ENCODE data around the gene CACNA2D1.

The CACNA2D1 gene

DNA sequence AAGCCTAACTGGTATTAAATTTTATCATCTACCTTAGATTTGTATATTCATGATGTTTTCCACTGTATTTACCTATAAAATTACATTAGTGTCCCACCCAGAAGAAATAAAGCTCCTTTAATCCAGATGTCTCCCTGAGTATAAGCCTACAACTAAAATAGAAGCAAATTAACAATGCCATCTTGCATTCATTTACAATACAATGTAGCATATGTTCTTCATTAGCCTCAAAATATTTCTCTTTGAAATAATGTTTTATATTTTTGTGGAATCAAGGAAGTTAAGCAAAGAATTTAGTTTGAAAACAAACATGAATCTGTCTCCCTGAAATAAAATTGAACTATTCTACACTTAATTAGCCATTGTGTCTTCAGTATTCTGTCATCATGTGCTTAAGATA, 112.3 kb downstream of the CACNA2D1 start:
- no peak for DNase-seq

DNA sequence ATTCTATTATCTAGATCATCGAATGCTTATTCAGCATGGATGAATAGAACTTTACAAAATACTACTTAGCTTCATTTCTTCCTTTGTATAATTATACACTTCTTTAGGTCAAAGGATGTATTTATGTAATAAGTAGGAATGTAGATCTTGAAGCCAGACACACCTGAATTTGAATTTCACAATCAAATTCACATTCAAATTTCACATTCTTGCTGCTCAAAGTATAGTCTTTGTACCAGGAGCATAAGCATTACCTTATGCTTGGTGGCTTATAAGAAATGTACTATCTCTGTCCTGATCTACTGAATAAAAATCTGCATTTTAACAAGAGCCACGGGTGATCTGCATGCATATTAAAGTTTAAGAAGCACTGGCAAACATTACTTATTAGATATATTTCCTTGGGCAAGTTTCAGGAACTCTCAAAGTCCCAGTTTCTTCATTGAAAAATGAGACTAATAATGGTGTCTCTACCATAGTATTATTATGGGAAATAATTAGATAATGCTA, 112.8 kb downstream of the CACNA2D1 start:
- DNase-seq: no peak

GRCh38 chr7:82327898-82328297, 115.7 kb downstream of the CACNA2D1 start:
- no peak for DNase-seq

DNA sequence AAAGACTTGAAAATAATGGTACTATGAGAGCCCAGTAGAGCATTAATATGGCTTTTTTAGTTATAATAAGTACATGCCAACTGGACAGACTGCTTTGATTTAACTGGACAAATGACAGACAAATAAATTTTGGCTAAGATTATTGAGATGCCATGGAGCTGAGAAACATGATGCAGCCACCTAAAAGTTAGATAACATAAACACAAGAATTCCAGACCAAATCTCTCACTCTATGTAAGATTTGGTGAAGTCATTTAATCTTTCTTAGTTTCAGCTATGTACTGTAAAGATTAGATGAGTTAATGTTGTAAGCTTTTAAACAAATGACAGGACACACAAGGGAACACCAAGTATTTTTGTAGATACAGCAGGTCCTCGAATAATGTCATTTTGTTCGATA, 118.2 kb downstream of the CACNA2D1 start:
- no peak for DNase-seq

DNA sequence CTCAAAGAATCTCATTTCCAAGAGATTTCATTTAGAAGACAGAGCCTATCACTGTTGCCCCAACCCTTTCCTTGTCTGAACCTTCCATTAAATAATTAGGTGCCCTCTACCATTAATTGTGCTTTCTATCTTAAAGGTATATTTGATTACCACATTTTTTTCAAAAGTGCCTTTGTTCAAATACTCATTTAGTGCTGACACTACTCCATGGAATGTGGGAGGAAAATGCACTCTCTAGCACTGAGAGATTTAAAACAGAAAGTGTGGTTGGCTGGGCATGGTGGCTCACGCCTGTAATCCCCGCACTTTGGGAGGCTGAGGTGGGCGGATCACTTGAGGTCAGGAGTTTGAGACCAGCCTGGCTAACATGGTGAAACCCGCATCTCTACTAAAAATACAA, 119.8 kb downstream of the CACNA2D1 start:
- no peak for DNase-seq

DNA sequence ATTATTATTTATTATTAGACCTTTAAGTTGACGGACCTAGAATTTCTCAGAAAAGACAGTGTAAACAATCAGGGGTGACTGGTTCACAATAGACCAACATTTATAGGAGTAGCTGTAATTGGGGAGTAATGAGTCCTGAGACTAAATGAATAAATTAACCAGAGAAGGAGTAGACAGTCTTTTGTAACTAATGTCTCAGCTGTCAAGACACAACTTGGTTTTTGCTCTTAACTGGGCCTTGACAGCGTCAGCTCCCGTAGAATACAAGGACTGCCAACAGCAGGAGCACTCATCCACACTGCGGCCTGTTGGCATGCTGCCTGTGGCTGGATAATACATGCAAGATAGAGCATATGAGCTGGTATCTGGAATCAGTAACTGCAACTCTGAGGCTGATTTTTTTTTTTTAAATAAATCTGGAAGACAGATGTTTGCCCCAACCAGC, 123.9 kb downstream of the CACNA2D1 start:
- DNase-seq: peak; percentile 32

DNA sequence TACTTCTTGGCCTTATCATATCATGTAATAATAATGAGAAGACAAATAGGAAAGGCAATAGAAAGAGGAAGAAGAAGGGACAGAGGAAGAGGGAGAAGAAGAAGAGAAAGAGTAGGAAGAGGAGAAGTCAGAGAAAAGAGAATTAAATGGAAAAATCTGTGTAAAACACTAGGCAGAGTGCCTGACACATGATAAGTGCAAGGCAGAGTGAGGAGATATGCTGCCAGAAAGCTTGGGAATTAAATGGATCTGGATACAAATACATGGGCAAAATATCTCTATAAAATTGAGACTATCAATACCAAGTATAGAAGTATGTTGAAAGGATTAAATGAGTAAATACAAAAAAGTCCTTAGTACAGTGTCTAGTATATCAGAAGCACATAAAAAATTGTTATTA, 124.8 kb downstream of the CACNA2D1 start:
- DNase-seq: no peak

DNA sequence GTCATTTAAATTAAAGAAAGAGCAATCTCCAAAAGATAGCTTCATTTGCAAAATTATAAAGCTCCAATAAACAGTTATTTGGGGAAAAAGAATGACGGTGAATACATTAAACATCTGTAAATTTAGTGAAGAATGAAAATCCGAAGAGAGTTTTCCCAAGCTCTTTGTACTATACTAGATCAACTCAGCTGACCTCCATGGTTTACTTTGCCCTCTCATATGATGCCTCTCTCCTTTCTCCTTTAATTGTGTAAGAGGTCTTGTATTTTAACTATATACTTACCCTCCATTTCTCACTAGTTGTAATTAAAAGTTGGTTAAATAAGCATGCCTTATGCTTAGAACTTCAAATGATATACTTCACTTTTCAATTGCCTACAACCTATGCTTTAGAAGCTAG, 125.8 kb downstream of the CACNA2D1 start:
- no peak for DNase-seq

DNA sequence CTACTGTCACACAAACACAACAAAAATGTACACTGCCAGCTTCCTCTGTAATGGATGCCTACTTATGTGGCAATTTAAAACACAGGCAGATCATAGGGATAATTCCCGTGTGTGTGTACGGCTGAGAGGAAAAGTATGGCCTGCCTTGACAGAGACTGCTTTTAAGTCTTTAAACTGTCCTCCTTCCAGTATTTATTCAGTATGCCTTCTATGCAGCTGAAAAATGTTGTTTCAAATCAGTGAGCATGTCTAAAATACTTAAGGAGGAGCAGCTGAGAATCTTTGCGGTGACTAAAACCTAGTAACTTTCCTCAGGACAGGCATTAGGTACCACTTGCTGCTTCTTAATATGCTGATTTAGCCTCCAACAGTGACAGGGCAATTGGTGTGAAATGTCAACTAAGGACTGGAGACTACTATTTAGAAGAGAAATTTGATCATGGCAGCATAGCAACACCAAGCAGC, 126.3 kb downstream of the CACNA2D1 start:
- DNase-seq: no peak

DNA sequence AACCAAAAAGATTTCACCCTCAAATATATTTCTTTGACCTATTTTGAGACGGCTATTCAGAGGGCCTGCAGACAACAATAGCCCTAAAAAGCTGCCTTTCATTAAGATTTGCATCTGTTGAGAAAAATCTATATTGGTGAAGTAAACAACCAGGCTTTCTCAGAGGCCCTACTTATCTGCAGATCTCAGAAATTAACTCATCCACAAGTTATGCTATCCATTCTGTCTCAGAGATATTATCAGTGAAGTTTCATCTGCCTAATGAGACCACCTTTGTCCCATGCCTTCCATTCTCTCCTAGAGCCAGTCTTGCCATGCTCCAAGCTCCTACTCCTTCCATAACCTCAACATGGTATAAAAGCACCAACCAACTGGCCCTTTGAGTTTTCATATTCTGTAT, 130.3 kb downstream of the CACNA2D1 start:
- DNase-seq: no peak

DNA sequence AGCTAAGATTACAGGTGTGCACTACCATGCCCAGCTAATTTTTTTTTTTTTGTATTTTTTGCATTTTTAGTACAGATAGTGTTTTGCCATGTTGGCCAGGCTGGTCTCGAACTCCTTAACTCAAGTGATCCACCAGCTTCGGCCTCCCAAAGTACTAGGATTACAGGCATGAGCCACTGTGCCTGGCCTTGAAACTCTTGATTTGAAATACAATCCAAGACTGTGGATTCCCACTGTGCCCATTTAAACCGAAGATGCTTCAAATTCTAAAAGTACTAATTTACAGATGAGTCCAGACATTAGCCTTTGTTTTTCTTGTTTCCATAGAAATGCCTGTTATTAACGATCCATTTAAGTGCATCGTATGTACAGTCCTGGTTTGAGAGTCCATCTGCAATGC, 130.9 kb downstream of the CACNA2D1 start:
- DNase-seq: no peak

- no peak for DNase-seq
These were observed 138.1 kb downstream of the CACNA2D1 start for GRCh38 chr7:82305347-82306005.

GRCh38 chr7:82294865-82295264, 148.7 kb downstream of the CACNA2D1 start:
- no peak for DNase-seq

- DNase-seq: no peak
These were observed 149.2 kb downstream of the CACNA2D1 start for GRCh38 chr7:82294382-82294784.

DNA sequence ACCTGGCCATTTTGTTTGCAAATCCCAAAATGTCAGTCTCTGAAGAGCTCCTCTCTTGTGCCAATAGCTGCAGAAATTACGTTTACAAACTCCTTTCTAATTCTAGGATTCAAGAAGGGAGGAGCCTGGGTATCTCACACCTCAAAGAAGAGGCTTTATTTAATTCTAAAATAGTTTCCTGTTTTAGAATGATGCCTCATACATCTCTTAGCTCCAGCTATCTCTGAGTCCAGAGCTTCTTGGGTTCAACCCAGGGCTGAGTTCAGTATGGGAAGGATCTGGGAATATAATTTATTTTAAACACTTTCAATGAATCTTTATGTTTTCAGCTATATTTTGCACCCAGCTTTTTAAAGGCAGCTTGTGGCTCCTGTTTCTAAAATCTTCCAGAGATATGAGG, 150.1 kb downstream of the CACNA2D1 start:
- DNase-seq: no peak

GRCh38 chr7:82291931-82292330, 151.6 kb downstream of the CACNA2D1 start:
- DNase-seq: no peak

DNA sequence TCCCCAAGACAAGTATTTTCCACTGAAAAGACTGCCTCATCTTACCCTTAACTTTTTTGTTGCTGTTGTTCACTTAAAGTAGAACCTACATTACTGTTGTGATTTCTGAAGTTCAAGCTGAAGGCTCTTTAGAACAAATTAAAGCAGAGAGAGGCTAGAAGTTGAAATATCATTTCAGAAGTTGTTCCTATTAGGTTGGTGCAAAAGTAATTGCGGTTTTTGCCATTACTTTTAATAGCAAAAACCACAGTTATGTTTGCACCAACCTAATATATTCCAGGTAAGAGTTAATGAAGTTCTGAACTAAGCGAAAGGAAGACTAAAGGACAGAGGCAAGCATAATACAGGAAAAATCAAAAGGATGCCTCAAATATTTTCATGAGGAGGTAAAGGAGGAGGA, 153.7 kb downstream of the CACNA2D1 start:
- DNase-seq: no peak

GRCh38 chr7:82289152-82289535, 154.4 kb downstream of the CACNA2D1 start:
- no peak for DNase-seq

DNA sequence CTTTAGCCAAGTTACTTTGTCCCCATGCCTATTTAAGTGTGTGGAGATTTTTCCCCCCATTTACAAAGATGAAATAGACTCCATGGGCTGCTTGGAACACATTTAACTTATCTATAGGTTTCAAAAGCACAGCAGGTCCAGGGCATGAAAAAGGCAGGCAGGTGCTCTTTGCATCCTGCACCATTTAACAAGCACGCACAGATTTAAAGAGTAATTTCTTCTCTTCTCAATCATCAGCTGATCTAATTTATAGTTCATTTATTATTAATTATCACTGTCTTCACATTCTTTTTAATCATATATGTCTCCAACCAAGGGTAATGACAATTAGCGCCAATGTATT, 156.8 kb downstream of the CACNA2D1 start:
- no peak for DNase-seq

- no peak for DNase-seq
These were observed 157.3 kb downstream of the CACNA2D1 start for GRCh38 chr7:82286096-82286797.

DNA sequence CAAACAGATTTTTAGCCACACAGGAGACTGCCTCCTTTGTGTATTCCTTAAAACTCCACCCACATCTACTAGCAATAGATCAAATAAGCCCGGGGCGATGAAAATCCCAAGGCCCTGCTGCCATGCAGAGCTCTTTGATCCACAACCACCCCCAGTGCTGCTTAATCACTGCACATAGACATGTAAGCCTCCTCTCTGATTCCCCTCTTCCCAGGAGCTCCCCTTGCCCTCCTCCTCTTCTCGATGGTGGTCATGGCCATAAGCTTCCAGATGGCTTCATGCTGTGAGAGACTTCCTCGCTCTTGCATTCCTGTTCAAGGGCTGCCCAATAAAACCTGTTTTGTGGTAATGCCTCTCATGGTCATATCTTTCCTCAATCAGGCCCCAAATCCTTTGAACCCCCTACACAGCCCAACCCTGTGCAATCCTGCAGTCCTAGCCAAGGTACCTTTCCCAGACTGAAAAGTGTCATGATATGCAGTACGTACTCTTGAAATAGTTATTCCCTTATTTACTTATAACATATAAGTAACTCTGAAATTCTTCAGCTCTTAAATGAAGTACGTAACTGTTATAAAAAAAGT, 158.5 kb downstream of the CACNA2D1 start:
- DNase-seq: no peak

GRCh38 chr7:82275342-82275741, 168.2 kb downstream of the CACNA2D1 start:
- DNase-seq: no peak

DNA sequence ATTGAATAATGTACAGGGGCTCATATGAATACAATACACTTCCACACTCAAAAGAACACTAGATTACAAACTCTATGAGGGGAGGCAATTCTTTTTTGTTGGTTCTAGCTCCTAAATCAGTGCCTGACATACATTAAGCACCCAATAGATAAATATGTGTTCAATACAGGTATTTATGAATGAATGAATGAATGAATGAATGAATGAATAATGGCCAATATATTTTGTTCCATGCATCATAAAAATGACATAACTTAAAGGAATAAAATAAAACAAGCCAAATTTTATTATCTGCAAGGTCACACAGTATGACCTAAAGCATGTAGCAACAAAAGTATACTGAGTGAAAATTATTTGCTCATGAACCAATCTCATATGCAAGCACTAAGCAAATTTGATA, 168.9 kb downstream of the CACNA2D1 start:
- DNase-seq: no peak

- DNase-seq: no peak
These were observed 169.7 kb downstream of the CACNA2D1 start for GRCh38 chr7:82273886-82274285.

Data from NCI-H2029 treated with DMSO at 0.1 percent for 48 hours (cell line).